Aorta (tissue), 5 donors: ENCODE results near the gene RGL4. TPM values are rescaled to one million over a fixed set of nuclear protein-coding genes. Genes with fewer than 3 reads are reported as not detected.
A peak's percentile ranks its signal among the peaks of the same experiment; 100 is the strongest.

Experiments used
- ATAC-seq: fragments of 200-7000 bp; cut with Tn5 transposase; one replicate; pipeline ENCODE4 v1.9.1; 2022; ENCODE audit warnings: moderate library complexity; ENCODE audit not compliant: low FRiP score
- DNase-seq, 2 donors: peaks; one replicate each; pipeline ENCODE4 v3.0.0-alpha.2; 2020
- H3K27ac ChIP-seq, 2 donors: one replicate each; pipeline ENCODE4 v1.5.1; 2013; ENCODE audit warnings: low read length in 2 of 2, mild to moderate bottlenecking in 2 of 2, moderate library complexity in 2 of 2, control low read depth in 1 of 2, inconsistent platforms in 1 of 2, low read depth in 1 of 2
- H3K27me3 ChIP-seq, 2 donors: one replicate each; pipeline ENCODE4 v1.6.1; 2013; ENCODE audit warnings: control low read depth in 1 of 2, low read length in 1 of 2, mild to moderate bottlenecking in 1 of 2, moderate library complexity in 1 of 2; ENCODE audit not compliant: insufficient read depth in 2 of 2, control insufficient read depth in 1 of 2
- H3K36me3 ChIP-seq, 2 donors: one replicate each; pipeline ENCODE4 v1.6.1; 2013; ENCODE audit warnings: control low read depth in 1 of 2, low read length in 1 of 2, mild to moderate bottlenecking in 1 of 2; ENCODE audit not compliant: insufficient read depth in 2 of 2, control insufficient read depth in 1 of 2
- H3K4me1 ChIP-seq, 2 donors: one replicate each; pipeline ENCODE4 v1.6.1; 2013; ENCODE audit warnings: low read length in 2 of 2, control low read depth in 1 of 2, mild to moderate bottlenecking in 1 of 2, moderate library complexity in 1 of 2; ENCODE audit not compliant: insufficient read depth in 2 of 2, control insufficient read depth in 1 of 2
- H3K4me3 ChIP-seq, 2 donors: one replicate each; pipeline ENCODE4 v1.5.1; 2013; ENCODE audit warnings: low read length in 2 of 2, control low read depth in 1 of 2, mild to moderate bottlenecking in 1 of 2
- H3K9me3 ChIP-seq: one replicate; pipeline ENCODE4 v1.6.1; 2013; ENCODE audit warnings: mild to moderate bottlenecking, low read length; ENCODE audit not compliant: control insufficient read depth
- whole genome bisulfite sequencing, 2 donors: extraction: QIAGEN DNeasy Blood & Tissue Kit; methylation state at CpG; one replicate each; pipeline ENCODE4 v1.1.7; 2013; 5-methylcytosine and 5-hydroxymethylcytosine counted together
- intact Hi-C, 2 donors: fragments of 100-400 bp; cut with DNase I; formaldehyde crosslinking; loops; one replicate each; pipeline versions ENCODE4 v1.14.2 to v1.15.0; 2022
- polyA plus RNA-seq, 2 donors: library from polyadenylated mRNA; stranded (reverse); fragments of 200-250 nt; gene quantifications; one replicate each; pipeline ENCODE4 v1.2.3, GENCODE V29; 2013
- total RNA-seq, 2 donors: library from RNA; stranded (reverse); fragmentation: NEBNext Ultra II Directional; extraction: Animal tissue kit (Norgen Biotek cat#: 25700); gene quantifications; one replicate each; pipeline ENCODE4 v1.2.1, GENCODE V29; 2021
- donor health status: healthy with polysubstance abuse.
- donor health status: Bipolar disorder and iron deficiency.
- donor health status: DM: no; HTN: no; CAD: no.
- donor health status: DM: no; HTN: no; CAD: no.
- donor health status: DM: yes; HTN: yes; CAD: no.

Gene RGL4
- total and polyA plus RNA-seq, 4 donors, result 0.59 to 1.4 (median 0.93) TPM

DNA sequence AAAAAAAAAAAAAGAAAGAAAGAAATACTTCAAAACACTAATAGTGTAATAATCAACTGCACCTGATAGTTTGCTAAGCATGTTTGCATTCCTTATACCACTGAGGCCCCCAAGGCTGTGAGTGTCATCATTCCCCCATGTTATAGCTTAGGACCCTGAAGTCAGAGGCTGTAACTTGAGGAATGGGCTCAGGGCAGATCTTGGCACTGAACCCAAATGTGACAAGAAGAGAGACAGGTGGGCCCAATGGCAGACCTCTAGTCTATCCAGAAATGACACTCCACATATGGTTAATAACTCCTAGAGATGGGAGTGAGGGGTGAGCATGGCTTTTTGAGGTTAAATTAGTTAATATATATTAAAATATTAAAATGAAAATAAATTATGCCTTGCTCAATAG is 46.9 kb downstream of the RGL4 start:
- ATAC-seq, result no peak

DNA sequence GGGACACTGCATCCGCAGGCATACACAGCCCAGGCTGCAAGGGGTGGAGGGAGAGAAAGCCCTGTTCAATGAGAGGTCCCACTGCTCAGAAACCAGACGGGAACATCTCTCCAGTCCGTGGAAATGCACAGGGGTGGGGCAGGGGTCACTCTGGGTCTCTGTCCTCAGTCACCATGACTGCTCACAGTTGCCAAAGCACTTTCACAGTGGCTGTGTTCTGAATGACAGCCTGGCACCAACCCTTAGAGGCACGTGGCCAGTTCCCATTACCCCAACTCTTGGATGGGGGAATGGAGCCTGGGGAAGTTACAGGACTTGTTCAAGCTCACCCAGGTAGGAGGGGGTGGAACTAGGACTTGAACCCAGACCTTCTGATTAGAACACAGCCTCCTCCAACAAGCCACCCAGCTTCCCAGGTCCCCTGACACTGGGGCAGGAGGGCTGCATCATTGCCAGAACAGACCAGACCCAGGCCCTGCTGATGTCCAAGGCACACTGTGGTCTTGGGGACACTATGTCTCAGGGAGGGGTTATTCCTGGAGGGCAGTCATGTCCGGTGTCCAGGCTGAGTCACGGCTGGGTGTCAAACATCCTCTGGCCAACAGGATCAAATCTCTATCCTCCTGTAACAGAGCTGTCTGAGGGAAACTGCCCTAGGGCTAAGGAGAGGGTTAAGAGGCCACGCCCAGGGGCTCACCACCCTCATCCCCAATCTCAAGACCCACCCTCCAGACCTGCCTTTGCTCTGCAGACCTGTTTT is 51.9 kb downstream of the RGL4 start:
- 42 to 43% methylated on average over 7 of the region's 7 CpGs for WGBS, 2 donors
- H3K27me3 ChIP-seq, result no peaks in the 10 kb centered on the region
- ATAC-seq, result peak; percentile 64
- DNase-seq, result no peak
- intact Hi-C loops, result no loop called here
- H3K27ac ChIP-seq, result no peak overlapping the region
- H3K4me3 ChIP-seq, result no peak overlapping the region
- peaks cover 0 to 2% of the 10 kb centered on the region in 2 donors for H3K36me3 ChIP-seq
- no peaks in the 10 kb centered on the region for H3K9me3 ChIP-seq
- no peaks in the 10 kb centered on the region for H3K4me1 ChIP-seq

More for the DNA sequence above, 46.9 kb downstream of the RGL4 start:
- no peaks in the 10 kb centered on the region for H3K27me3 ChIP-seq
- H3K4me1 ChIP-seq, result no peaks in the 10 kb centered on the region
- intact Hi-C loops, result no loop called here
- H3K36me3 ChIP-seq, result no peaks in the 10 kb centered on the region
- no peak overlapping the region for H3K27ac ChIP-seq
- H3K4me3 ChIP-seq, result no peak overlapping the region
- no peaks in the 10 kb centered on the region for H3K9me3 ChIP-seq
- no peak for DNase-seq

DNA sequence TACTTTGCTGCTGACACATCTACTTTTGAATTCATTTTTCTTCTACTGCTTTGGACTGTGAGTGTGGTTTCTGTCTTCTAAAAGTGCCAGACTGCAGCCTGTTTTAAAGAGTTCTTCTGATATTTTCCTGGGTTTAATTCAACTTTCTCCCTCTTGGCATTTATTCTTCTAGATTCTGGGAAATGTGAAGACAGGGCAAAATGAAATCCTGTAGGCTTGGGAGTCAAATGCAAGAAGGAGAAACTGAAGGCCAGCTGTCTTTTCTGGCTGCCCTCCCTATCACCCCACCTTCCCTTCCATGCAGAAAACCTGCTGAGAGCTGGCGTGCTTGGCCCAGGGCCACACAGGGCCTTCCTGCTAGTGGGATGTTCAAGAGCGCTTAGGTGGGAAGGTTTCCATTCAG is 52.5 kb downstream of the RGL4 start:
- no peak overlapping the region for H3K27ac ChIP-seq
- DNase-seq (peak in 1 of 2 donors; percentile 59), ATAC-seq (no peak)
- intact Hi-C loops, result no loop called here
- WGBS, 2 donors, result 29 to 59% methylated on average over 2 of the region's 2 CpGs
- H3K36me3 ChIP-seq, result peaks cover 0 to 2% of the 10 kb centered on the region in 2 donors
- no peaks in the 10 kb centered on the region for H3K4me1 ChIP-seq
- H3K9me3 ChIP-seq, result no peaks in the 10 kb centered on the region
- H3K27me3 ChIP-seq, result no peaks in the 10 kb centered on the region
- H3K4me3 ChIP-seq, result no peak overlapping the region

DNA sequence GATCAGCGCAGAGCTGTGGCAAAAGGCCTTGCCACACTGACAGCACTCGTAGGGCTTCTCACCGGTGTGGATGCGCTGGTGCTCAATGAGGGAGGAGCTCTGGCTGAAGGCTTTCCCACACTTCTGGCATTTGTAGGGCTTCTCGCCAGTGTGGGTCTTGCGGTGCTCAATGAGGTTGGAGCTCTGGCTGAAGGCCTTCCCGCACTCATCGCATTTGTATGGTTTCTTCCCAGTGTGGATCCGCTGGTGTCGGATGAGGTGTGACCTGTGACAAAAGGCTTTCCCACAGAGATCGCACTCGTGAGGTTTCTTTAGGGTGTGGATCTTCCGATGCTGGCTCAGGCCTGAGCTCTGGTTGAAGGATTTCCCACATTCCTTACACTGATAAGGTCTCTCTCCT is 53.2 kb downstream of the RGL4 start:
- Histone ChIP-seq H3K9me3 (no peaks in the 10 kb centered on the region), H3K27ac (no peak overlapping the region), H3K4me3 (no peak overlapping the region), H3K27me3 (no peaks in the 10 kb centered on the region), H3K4me1 (no peaks in the 10 kb centered on the region), H3K36me3 (peaks cover 0 to 2% of the 10 kb centered on the region in 2 donors)
- ATAC-seq (no peak), DNase-seq (no peak)
- intact Hi-C loops, result no loop called here
- 96 to 97% methylated on average over 13 of the region's 13 CpGs for whole genome bisulfite sequencing, 2 donors

DNA sequence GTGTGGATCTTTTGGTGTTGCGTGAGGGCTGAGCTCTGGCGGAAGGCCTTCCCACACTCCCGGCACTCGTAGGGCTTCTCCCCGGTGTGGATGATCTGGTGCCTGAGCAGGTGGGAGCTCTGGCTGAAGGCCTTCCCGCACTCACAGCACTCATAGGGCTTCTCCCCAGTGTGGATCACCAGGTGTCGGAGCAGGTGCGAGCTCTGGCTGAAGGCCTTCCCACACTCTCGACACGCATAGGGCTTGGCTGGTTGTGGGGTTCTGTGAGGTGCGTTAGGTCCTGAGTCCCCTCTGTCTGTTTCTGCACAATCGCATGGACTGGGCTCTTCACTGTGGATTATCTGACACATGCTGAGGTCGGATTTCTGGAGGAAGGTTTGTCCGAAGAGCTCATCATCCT is 53.7 kb downstream of the RGL4 start:
- Histone ChIP-seq H3K9me3 (no peaks in the 10 kb centered on the region), H3K27ac (no peak overlapping the region), H3K27me3 (no peaks in the 10 kb centered on the region), H3K4me1 (no peaks in the 10 kb centered on the region), H3K4me3 (no peak overlapping the region), H3K36me3 (peaks cover 0 to 2% of the 10 kb centered on the region in 2 donors)
- ATAC-seq (peak; percentile 23), DNase-seq (no peak)
- intact Hi-C loops, result no loop called here
- 98% methylated on average over 14 of the region's 14 CpGs for WGBS, 2 donors

DNA sequence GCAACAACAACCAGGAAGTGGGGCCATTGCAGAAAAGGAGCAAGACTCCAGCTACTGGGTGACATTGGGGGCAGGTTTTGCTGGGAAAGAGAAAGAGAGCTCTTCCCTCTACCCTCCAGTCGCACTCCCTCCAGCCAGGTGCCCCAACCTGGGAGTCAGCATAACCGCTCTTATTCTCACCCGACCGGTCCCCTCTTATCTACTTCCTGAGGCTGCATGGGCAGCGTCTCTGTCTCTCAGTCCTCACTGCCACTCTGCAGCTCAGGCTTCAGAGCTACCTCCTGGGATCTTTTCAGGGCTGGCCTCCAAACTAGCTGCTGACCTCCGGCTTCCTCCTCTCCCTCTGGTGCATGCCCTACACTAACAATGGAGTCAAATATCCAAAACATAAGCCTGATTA is 55.0 kb downstream of the RGL4 start:
- no peaks in the 10 kb centered on the region for H3K27me3 ChIP-seq
- peaks cover 0 to 2% of the 10 kb centered on the region in 2 donors for H3K36me3 ChIP-seq
- DNase-seq (no peak), ATAC-seq (no peak)
- H3K4me1 ChIP-seq, result no peaks in the 10 kb centered on the region
- H3K27ac ChIP-seq, result no peak overlapping the region
- H3K4me3 ChIP-seq, result no peak overlapping the region
- intact Hi-C loops, result no loop called here
- WGBS, 2 donors, result 88 to 94% methylated on average over 6 of the region's 6 CpGs
- no peaks in the 10 kb centered on the region for H3K9me3 ChIP-seq

Other genes with a start within 250 kb of the RGL4 start
- gene IGLL1, start 110.7 kb upstream of the RGL4 start, total RNA-seq, result not detected
- gene IGLL1, start 110.7 kb upstream of the RGL4 start, polyA plus RNA-seq, result not detected
- gene DRICH1, start 58.7 kb upstream of the RGL4 start, total RNA-seq, result 1 to 10 TPM in 1 of 2 donors, not detected in 1; 1.4 TPM
- gene DRICH1, start 58.7 kb upstream of the RGL4 start, polyA plus RNA-seq, result under 1 TPM in 1 of 2 donors, not detected in 1; 0.38 TPM
- gene ZNF70, start 60.1 kb downstream of the RGL4 start, total RNA-seq, result 10 to 100 TPM in 1 of 2 donors, 1 to 10 TPM in 1; 9.8 to 14.0 TPM
- gene ZNF70, start 60.1 kb downstream of the RGL4 start, polyA plus RNA-seq, result 1 to 10 TPM; 1.4 to 3.6 TPM
- under 1 TPM in 1 of 2 donors, not detected in 1; 0.69 TPM for gene VPREB3, start 63.4 kb downstream of the RGL4 start, total RNA-seq
- gene VPREB3, start 63.4 kb downstream of the RGL4 start, polyA plus RNA-seq, result not detected
- gene C22orf15, start 72.0 kb downstream of the RGL4 start, total RNA-seq, result under 1 TPM in 1 of 2 donors, not detected in 1; 0.69 TPM
- gene C22orf15, start 72.0 kb downstream of the RGL4 start, polyA plus RNA-seq, result under 1 TPM in 1 of 2 donors, not detected in 1; 0.23 TPM
- 10 to 100 TPM; 30.9 to 41.9 TPM for gene CHCHD10, start 77.0 kb downstream of the RGL4 start, total RNA-seq
- 10 to 100 TPM; 58.5 to 68.4 TPM for gene CHCHD10, start 77.0 kb downstream of the RGL4 start, polyA plus RNA-seq
- 1 to 10 TPM; 1.3 to 3.0 TPM for gene MMP11, start 81.8 kb downstream of the RGL4 start, total RNA-seq
- gene MMP11, start 81.8 kb downstream of the RGL4 start, polyA plus RNA-seq, result 1 to 10 TPM; 3.5 to 5.1 TPM
- 10 to 100 TPM; 48.3 to 53.5 TPM for gene SMARCB1, start 96.0 kb downstream of the RGL4 start, total RNA-seq
- gene SMARCB1, start 96.0 kb downstream of the RGL4 start, polyA plus RNA-seq, result 10 to 100 TPM; 24.2 to 31.7 TPM
- gene DERL3, start 148.0 kb downstream of the RGL4 start, total RNA-seq, result 1 to 10 TPM; 1.9 to 3.9 TPM
- gene DERL3, start 148.0 kb downstream of the RGL4 start, polyA plus RNA-seq, result 1 to 10 TPM; 1.4 to 6.1 TPM
- 10 to 100 TPM in 1 of 2 donors, 1 to 10 TPM in 1; 4.8 to 14.4 TPM for gene SLC2A11, start 166.9 kb downstream of the RGL4 start, total RNA-seq
- 10 to 100 TPM; 16.7 TPM for gene SLC2A11, start 166.9 kb downstream of the RGL4 start, polyA plus RNA-seq
- 100 to 1,000 TPM; 278 to 316 TPM for gene MIF, start 203.4 kb downstream of the RGL4 start, total RNA-seq
- 100 to 1,000 TPM; 362 to 373 TPM for gene MIF, start 203.4 kb downstream of the RGL4 start, polyA plus RNA-seq